ENCODE measurements around the gene MADD.

The MADD gene

GRCh38 chr11:47350315-47350714 lies 80.4 kb downstream of the MADD start:
- no peaks in the 10 kb centered on the region for H3K9me3 Mint-ChIP-seq
- peaks cover 8% of the 10 kb centered on the region for H3K27me3 Mint-ChIP-seq (ENCODE audit: low read depth, poor library complexity)
- H3K4me3 Mint-ChIP-seq, result no peak overlapping the region
- H3K36me3 Mint-ChIP-seq (ENCODE audit: low read depth), result no peaks in the 10 kb centered on the region
- peaks cover 18% of the 10 kb centered on the region for H3K4me1 Mint-ChIP-seq
- no peak for DNase-seq
- H3K27ac Mint-ChIP-seq, result no peak overlapping the region
- no peak for TF ChIP-seq CTCF (IDR thresholded peaks at IDR 0.05)

GRCh38 chr11:47351156-47352126 lies 81.5 kb downstream of the MADD start:
- no peaks in the 10 kb centered on the region for H3K9me3 Mint-ChIP-seq
- no peak overlapping the region for H3K4me3 Mint-ChIP-seq
- no peak for TF ChIP-seq CTCF (IDR thresholded peaks at IDR 0.05)
- peaks cover 8% of the 10 kb centered on the region for H3K27me3 Mint-ChIP-seq (ENCODE audit: low read depth, poor library complexity)
- no peak for DNase-seq
- H3K36me3 Mint-ChIP-seq (ENCODE audit: low read depth), result no peaks in the 10 kb centered on the region
- no peak overlapping the region for H3K27ac Mint-ChIP-seq
- peaks cover 11% of the 10 kb centered on the region for H3K4me1 Mint-ChIP-seq

- DNase-seq, result no peak
- Mint-ChIP-seq H3K9me3 (no peaks in the 10 kb centered on the region), H3K27ac (peak within 1 kb of the TSS; percentile 58), H3K4me3 (no peak within 1 kb of the TSS), H3K27me3 (ENCODE audit: low read depth, poor library complexity) (peaks cover 8% of the 10 kb centered on the region), H3K36me3 (ENCODE audit: low read depth) (no peaks in the 10 kb centered on the region), H3K4me1 (peaks cover 11% of the 10 kb centered on the region)
- no peak for TF ChIP-seq CTCF (IDR thresholded peaks at IDR 0.05)
Measured at GRCh38 chr11:47352556-47352955, 82.6 kb downstream of the MADD start, which contains the start of gene MYBPC3. Gene MYBPC3 (minus strand): TSS chr11:47352702. CDS start chr11:47352647, 55 bp downstream.

GRCh38 chr11:47353978-47354774 lies 84.2 kb downstream of the MADD start:
- TF ChIP-seq CTCF (IDR thresholded peaks at IDR 0.05), result no peak
- DNase-seq, result no peak
- H3K9me3 Mint-ChIP-seq, result no peaks in the 10 kb centered on the region
- peak overlapping the region; percentile 77 for H3K4me3 Mint-ChIP-seq
- peaks cover 12% of the 10 kb centered on the region for H3K4me1 Mint-ChIP-seq
- no peak overlapping the region for H3K27ac Mint-ChIP-seq
- no peaks in the 10 kb centered on the region for H3K36me3 Mint-ChIP-seq (ENCODE audit: low read depth)
- H3K27me3 Mint-ChIP-seq (ENCODE audit: low read depth, poor library complexity), result peaks cover 8% of the 10 kb centered on the region

- Mint-ChIP-seq H3K4me3 (peak overlapping the region; percentile 79), H3K36me3 (ENCODE audit: low read depth) (no peaks in the 10 kb centered on the region), H3K4me1 (peaks cover 17% of the 10 kb centered on the region), H3K27me3 (ENCODE audit: low read depth, poor library complexity) (peaks cover 8% of the 10 kb centered on the region), H3K27ac (no peak overlapping the region), H3K9me3 (no peaks in the 10 kb centered on the region)
- DNase-seq, result no peak
- no peak for TF ChIP-seq CTCF (IDR thresholded peaks at IDR 0.05)
Measured at GRCh38 chr11:47354913-47355282, 85.0 kb downstream of the MADD start.

All from nephron progenitor cell (in vitro differentiated cells).